Spleen (tissue), 11 donors: ENCODE data around the gene OR8K1. TPM values are rescaled to one million over a fixed set of nuclear protein-coding genes. Genes with fewer than 3 reads are reported as not detected.

Source experiments
- DNase-seq: peaks from one replicate; pipeline ENCODE4 v3.0.0-alpha.2; 2020
- H3K27ac ChIP-seq, 8 donors: fragments of 200-600 bp; sonication (generic) in 7 of 8; 1 replicate in 4 of 8; 2 replicates in 4 of 8; pipeline versions ENCODE4 v1.5.0 to v1.8.0; 2016 to 2021; ENCODE audit warnings: inconsistent platforms in 4 of 8, mild to moderate bottlenecking in 4 of 8, moderate library complexity in 1 of 8
- H3K27me3 ChIP-seq, 7 donors: fragments of 200-600 bp; sonication (generic) in 6 of 7; replicated peaks in 1 of 7; 1 replicate in 4 of 7; 2 replicates in 3 of 7; pipeline versions ENCODE4 v1.5.0 to v1.8.0; 2016 to 2021; ENCODE audit warnings: inconsistent platforms in 3 of 7, mild to moderate bottlenecking in 1 of 7
- H3K36me3 ChIP-seq, 6 donors: fragments of 200-600 bp; sonication (generic) in 5 of 6; 1 replicate in 4 of 6; 2 replicates in 2 of 6; pipeline versions ENCODE4 v1.5.0 to v1.8.0; 2016 to 2021; ENCODE audit warnings: inconsistent platforms in 2 of 6
- H3K4me1 ChIP-seq, 6 donors: fragments of 200-600 bp; sonication (generic) in 5 of 6; 1 replicate in 3 of 6; 2 replicates in 3 of 6; pipeline versions ENCODE4 v1.5.0 to v1.8.0; 2016 to 2021; ENCODE audit warnings: inconsistent platforms in 3 of 6
- H3K4me3 ChIP-seq, 8 donors: fragments of 200-600 bp; sonication (generic) in 7 of 8; 1 replicate in 4 of 8; 2 replicates in 4 of 8; pipeline versions ENCODE4 v1.5.0 to v1.8.0; 2016 to 2021; ENCODE audit warnings: inconsistent platforms in 4 of 8, mild to moderate bottlenecking in 4 of 8, moderate library complexity in 2 of 8
- H3K9me3 ChIP-seq, 8 donors: fragments of 200-600 bp; sonication (generic) in 7 of 8; 1 replicate in 4 of 8; 2 replicates in 4 of 8; pipeline versions ENCODE4 v1.5.0 to v1.8.0; 2016 to 2021; ENCODE audit warnings: inconsistent platforms in 4 of 8
- POLR2A ChIP-seq, 3 donors: fragments of 450-650 bp; IDR thresholded peaks; one replicate each; pipeline ENCODE4 v1.5.1; 2017; ENCODE audit warnings: antibody characterized with exemption in 3 of 3, mild to moderate bottlenecking in 1 of 3
- POLR2AphosphoS5 ChIP-seq, 3 donors: sonication (generic); formaldehyde crosslinking; IDR thresholded peaks; one replicate each; pipeline ENCODE4 v1.5.1; 2017; ENCODE audit warnings: antibody characterized with exemption in 3 of 3
- WGBS, 5 donors: extraction: QIAGEN DNeasy Blood & Tissue Kit in 3 of 5; methylation state at CpG; one replicate each; pipeline versions ENCODE4 v1.1.5 to v1.1.7; 2013 to 2018; 5-methylcytosine and 5-hydroxymethylcytosine counted together
- intact Hi-C: fragments of 100-400 bp; cut with DNase I; formaldehyde crosslinking; loops from one replicate; pipeline ENCODE4 v1.15.0; 2023; ENCODE audit warnings: low total_unique reads
- polyA plus RNA-seq, 3 donors: library from polyadenylated mRNA; stranded (reverse); fragments of 200-250 nt; gene quantifications; one replicate each; pipeline ENCODE4 v1.2.1, GENCODE V29; 2013
- total RNA-seq, 7 donors: library from RNA; depleted of rRNA in 3 of 7; stranded (reverse); fragments of >200 nt in 3 of 7; fragmentation: NEBNext Ultra II Directional in 4 of 7; extraction: Animal tissue kit (Norgen Biotek cat#: 25700) in 4 of 7; gene quantifications; one replicate each; pipeline versions ENCODE4 v1.1.0 to v1.2.1, GENCODE V29; 2016 to 2021
- TF ChIP-seq, protein P1 (sequence below), 11 experiments: fragments of 200-600 bp in 7 of 11; fragments of 450-650 bp in 4 of 11; sonication (generic) in 4 of 11; IDR thresholded peaks in 8 of 11; conservative IDR thresholded peaks in 3 of 11; 1 replicate in 7 of 11; 2 replicates in 4 of 11; pipeline versions ENCODE4 v1.4.0 to v1.8.0; 2016 to 2021; ENCODE audit warnings: antibody characterized with exemption in 11 of 11, inconsistent platforms in 4 of 11, mild to moderate bottlenecking in 1 of 11
- donor health status: healthy with polysubstance abuse.
- donor health status: DM: no; HTN: no; CAD: no; lungs with moderate emphysema.
- donor health status: DM: no; HTN: no; CAD: no.
- donor health status: Bipolar disorder and iron deficiency.
- donor health status: healthy.
- donor health status: DM: no; HTN: no; CAD: no.
- donor health status: DM: yes; HTN: yes; CAD: no.

The OR8K1 gene
- total and polyA plus RNA-seq, 10 donors: not detected

DNA sequence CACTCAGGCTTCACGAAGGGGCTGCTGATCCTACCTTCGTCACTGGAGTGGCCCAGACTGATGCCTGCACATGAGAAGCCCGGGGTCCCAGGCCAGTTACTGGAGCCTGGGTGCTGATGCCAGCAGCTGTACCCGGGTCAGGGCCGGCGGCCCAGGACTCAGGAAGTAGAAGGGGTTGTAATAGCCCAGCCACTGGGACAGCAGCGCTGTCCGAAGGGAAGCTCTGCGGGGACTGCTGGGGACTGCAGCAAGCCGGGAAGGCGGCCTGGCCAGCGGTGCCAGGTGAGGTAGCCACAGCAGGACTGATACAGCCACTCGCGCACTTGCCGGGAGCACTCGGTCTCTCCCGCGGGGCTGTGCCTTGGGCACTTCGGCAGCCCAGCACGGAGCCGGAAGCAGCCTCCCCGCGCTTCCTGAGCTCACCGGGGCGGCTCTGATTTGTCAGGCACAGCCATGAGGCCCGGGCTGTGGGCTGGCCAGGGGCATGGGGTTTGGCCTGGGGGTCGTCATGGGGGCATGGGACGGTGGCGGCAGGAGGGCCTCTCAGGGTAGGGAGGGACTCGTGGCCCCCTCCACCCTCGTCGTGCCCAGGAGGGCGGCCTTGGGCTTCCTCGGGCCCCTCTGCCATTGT is 13.9 kb upstream of the OR8K1 start:
- WGBS, 5 donors: 85 to 92% (median 88%) methylated on average over 19 to 34 of the region's 34 CpGs
- TF ChIP-seq, protein P1, sequence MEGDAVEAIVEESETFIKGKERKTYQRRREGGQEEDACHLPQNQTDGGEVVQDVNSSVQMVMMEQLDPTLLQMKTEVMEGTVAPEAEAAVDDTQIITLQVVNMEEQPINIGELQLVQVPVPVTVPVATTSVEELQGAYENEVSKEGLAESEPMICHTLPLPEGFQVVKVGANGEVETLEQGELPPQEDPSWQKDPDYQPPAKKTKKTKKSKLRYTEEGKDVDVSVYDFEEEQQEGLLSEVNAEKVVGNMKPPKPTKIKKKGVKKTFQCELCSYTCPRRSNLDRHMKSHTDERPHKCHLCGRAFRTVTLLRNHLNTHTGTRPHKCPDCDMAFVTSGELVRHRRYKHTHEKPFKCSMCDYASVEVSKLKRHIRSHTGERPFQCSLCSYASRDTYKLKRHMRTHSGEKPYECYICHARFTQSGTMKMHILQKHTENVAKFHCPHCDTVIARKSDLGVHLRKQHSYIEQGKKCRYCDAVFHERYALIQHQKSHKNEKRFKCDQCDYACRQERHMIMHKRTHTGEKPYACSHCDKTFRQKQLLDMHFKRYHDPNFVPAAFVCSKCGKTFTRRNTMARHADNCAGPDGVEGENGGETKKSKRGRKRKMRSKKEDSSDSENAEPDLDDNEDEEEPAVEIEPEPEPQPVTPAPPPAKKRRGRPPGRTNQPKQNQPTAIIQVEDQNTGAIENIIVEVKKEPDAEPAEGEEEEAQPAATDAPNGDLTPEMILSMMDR (IDR thresholded peaks at IDR 0.05 in 8 of 11, conservative IDR thresholded peaks at IDR 0.05 in 3 of 11): no peak
- TF ChIP-seq POLR2AphosphoS5 (IDR thresholded peaks at IDR 0.05) (no peak), POLR2A (IDR thresholded peaks at IDR 0.05) (no peak)
- peaks cover 0 to 41% (median 10%) of the 10 kb centered on the region in 8 donors for H3K9me3 ChIP-seq
- H3K4me1 ChIP-seq: no peaks in the 10 kb centered on the region
- H3K36me3 ChIP-seq: no peaks in the 10 kb centered on the region
- H3K27ac ChIP-seq: no peak overlapping the region
- DNase-seq: no peak
- H3K27me3 ChIP-seq: no peaks in the 10 kb centered on the region
- H3K4me3 ChIP-seq: no peak overlapping the region
- intact Hi-C loops: no loop called here

DNA sequence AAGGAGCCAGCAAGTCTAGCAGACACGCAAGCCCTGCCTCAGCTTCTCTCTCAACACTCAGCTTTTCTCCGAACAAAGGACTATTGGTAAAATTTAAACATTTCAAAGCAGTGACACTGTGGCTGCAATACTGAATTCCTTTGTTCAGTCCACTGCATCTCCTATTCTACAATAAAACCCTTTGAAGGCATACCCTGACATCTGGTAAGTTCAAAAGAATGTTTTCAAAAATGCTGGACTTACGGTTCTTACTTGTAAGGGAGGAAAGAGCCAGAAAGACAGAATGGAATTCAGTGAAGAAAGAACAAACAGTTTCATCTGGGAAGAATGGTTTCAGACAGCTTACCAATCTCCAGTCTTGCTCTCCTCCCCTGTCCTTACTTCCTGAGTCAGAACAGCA is 12.7 kb upstream of the OR8K1 start:
- Histone ChIP-seq H3K9me3 (peaks cover 0 to 46% (median 14%) of the 10 kb centered on the region in 8 donors), H3K27ac (no peak overlapping the region), H3K4me3 (no peak overlapping the region), H3K27me3 (no peaks in the 10 kb centered on the region), H3K4me1 (no peaks in the 10 kb centered on the region), H3K36me3 (no peaks in the 10 kb centered on the region)
- TF ChIP-seq POLR2A (IDR thresholded peaks at IDR 0.05) (no peak), POLR2AphosphoS5 (IDR thresholded peaks at IDR 0.05) (no peak)
- TF ChIP-seq, protein P1 (IDR thresholded peaks at IDR 0.05 in 8 of 11, conservative IDR thresholded peaks at IDR 0.05 in 3 of 11): no peak
- no peak for DNase-seq
- WGBS, 5 donors: 53 to 75% (median 65%) methylated on average over 3 of the region's 3 CpGs
- intact Hi-C loops: no loop called here

DNA sequence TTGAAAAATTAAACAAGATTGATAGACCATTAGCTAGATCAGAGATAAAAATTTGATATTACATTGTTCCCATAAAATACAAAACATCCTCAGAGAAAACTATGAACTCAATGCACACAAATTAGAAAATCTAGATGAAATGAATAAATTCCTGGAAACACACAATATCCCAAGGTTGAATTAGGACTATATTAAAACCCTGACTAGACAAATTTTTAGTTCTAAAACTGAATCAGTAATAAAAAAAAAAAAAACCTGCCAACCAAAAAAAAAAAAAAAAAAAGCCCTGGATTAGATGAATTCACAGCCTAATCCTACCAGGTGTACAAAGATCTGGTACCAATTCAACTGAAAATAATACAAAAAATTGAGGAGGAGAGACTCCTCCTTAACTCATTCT is 5.5 kb upstream of the OR8K1 start:
- H3K27me3 ChIP-seq: no peaks in the 10 kb centered on the region
- intact Hi-C loops: no loop called here
- H3K27ac ChIP-seq: no peak overlapping the region
- no peaks in the 10 kb centered on the region for H3K36me3 ChIP-seq
- peaks cover 0 to 44% (median 24%) of the 10 kb centered on the region in 8 donors for H3K9me3 ChIP-seq
- DNase-seq: no peak
- TF ChIP-seq, protein P1 (IDR thresholded peaks at IDR 0.05 in 8 of 11, conservative IDR thresholded peaks at IDR 0.05 in 3 of 11): no peak
- TF ChIP-seq POLR2AphosphoS5 (IDR thresholded peaks at IDR 0.05) (no peak), POLR2A (IDR thresholded peaks at IDR 0.05) (no peak)
- no peaks in the 10 kb centered on the region for H3K4me1 ChIP-seq
- H3K4me3 ChIP-seq: no peak overlapping the region

DNA sequence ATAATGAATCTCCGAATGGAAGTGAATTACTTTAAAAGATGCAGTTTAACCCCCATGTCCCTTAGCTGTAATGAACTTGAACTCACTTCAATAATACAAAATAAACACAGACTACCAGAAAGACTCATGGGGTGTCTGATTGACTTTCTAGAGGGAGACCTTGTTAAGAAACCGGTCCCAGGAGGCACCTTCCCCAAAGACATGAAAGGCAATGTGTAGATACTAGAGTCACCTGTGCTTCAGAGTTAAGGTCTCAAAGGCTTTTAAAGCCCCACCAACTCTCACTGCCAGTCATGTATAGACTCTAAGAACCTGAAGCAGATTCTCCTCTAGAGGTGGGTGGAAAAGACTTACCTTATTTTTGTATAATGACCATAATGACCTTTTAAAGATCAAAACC is 8.2 kb downstream of the OR8K1 start, which contains the start of gene OR8J1:
OR8J1 (plus strand) TSS at position 301 of the 400 bp plus-strand sequence. CDS start 5,956 bp downstream, outside the sequence.
- H3K27ac ChIP-seq: no peak within 1 kb of the TSS
- intact Hi-C loops: no loop called here
- WGBS, 5 donors: 46 to 94% (median 72%) methylated on average over 2 of the region's 2 CpGs
- no peak for DNase-seq
- no peaks in the 10 kb centered on the region for H3K4me1 ChIP-seq
- H3K4me3 ChIP-seq: no peak within 1 kb of the TSS
- no peaks in the 10 kb centered on the region for H3K36me3 ChIP-seq
- H3K27me3 ChIP-seq: no peaks in the 10 kb centered on the region
- peaks cover 0 to 10% (median 0%) of the 10 kb centered on the region in 8 donors for H3K9me3 ChIP-seq
- TF ChIP-seq, protein P1 (IDR thresholded peaks at IDR 0.05 in 8 of 11, conservative IDR thresholded peaks at IDR 0.05 in 3 of 11): no peak
- no peak for TF ChIP-seq POLR2AphosphoS5 (IDR thresholded peaks at IDR 0.05)
